ENCODE results near the gene ARHGAP6. TPM values are rescaled to one million over a fixed set of nuclear protein-coding genes. Genes with fewer than 3 reads are reported as not detected.

ARHGAP6 gene
- total and polyA plus RNA-seq, 2 donors (not counting 3 experiments of a cell fraction or from before 2014, with no cell fraction given) = 0.69 to 0.83 TPM

GRCh38 chrX:11655282-11656015, 10.3 kb downstream of the ARHGAP6 start:
- DNase-seq (ENCODE audit: low read depth, low spot score) (no peak), FAIRE-seq (no peak)
- H3K9me1 ChIP-seq (replicated peaks; ENCODE audit: control insufficient read depth, extremely low read depth, insufficient read depth, low read length) = no peaks in the 10 kb centered on the region
- H3K9me3 ChIP-seq (replicated peaks; ENCODE audit: control insufficient read depth, insufficient read depth, low read length) = no peaks in the 10 kb centered on the region
- BruUV-seq (replicated peaks) = no TSS peak
- H3K79me2 ChIP-seq (ENCODE audit: control insufficient read depth, insufficient read depth, low read length) = no peaks in the 10 kb centered on the region
- no peak overlapping the region for H3K9ac ChIP-seq (replicated peaks; ENCODE audit: extremely low read depth, insufficient read depth, low read length)
- no peaks in the 10 kb centered on the region for H3K4me1 ChIP-seq (ENCODE audit: control insufficient read depth, extremely low read depth, insufficient read depth, low read length)
- H3K4me2 ChIP-seq (ENCODE audit: insufficient read depth, low read length) = no peak overlapping the region
- dilution Hi-C loops (cut with MboI; ENCODE audit: extremely low pct_ligation_motif_present, low sequenced_read_pairs) (no loop called here), intact Hi-C loops (cut with micrococcal nuclease) (no loop called here)
- TF ChIP-seq, protein P1, sequence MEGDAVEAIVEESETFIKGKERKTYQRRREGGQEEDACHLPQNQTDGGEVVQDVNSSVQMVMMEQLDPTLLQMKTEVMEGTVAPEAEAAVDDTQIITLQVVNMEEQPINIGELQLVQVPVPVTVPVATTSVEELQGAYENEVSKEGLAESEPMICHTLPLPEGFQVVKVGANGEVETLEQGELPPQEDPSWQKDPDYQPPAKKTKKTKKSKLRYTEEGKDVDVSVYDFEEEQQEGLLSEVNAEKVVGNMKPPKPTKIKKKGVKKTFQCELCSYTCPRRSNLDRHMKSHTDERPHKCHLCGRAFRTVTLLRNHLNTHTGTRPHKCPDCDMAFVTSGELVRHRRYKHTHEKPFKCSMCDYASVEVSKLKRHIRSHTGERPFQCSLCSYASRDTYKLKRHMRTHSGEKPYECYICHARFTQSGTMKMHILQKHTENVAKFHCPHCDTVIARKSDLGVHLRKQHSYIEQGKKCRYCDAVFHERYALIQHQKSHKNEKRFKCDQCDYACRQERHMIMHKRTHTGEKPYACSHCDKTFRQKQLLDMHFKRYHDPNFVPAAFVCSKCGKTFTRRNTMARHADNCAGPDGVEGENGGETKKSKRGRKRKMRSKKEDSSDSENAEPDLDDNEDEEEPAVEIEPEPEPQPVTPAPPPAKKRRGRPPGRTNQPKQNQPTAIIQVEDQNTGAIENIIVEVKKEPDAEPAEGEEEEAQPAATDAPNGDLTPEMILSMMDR (IDR thresholded peaks at IDR 0.05; ENCODE audit: extremely low read depth in 1 of 2, insufficient read depth in 1 of 2, low read depth in 1 of 2, low read length in 2 of 2) = no peak
- no peak for TF ChIP-seq POLR2A (IDR thresholded peaks at IDR 0.05; ENCODE audit: low read depth, low read length)
- TF ChIP-seq POLR2AphosphoS5 (IDR thresholded peaks at IDR 0.05; ENCODE audit: insufficient read depth, low read depth, low read length) = no peak
- no peak for TF ChIP-seq FOS (IDR thresholded peaks at IDR 0.05; ENCODE audit: borderline replicate concordance, insufficient read depth, low read length)
- no peak for TF ChIP-seq MYC (IDR thresholded peaks at IDR 0.05; ENCODE audit: low read depth, low read length)
- no peak for TF ChIP-seq GATA2 (IDR thresholded peaks at IDR 0.05; ENCODE audit: insufficient read depth, insufficient read length, low read depth, low read length)
- no peak for TF ChIP-seq MAX (IDR thresholded peaks at IDR 0.05; ENCODE audit: insufficient read depth, insufficient read length)
- TF ChIP-seq EZH2 (IDR thresholded peaks at IDR 0.05; ENCODE audit: borderline replicate concordance, low read depth, low read length, severe bottlenecking) = no peak
- no peak overlapping the region for H3K27ac ChIP-seq (ENCODE audit: insufficient read depth, low read depth, low read length)
- H3K27me3 ChIP-seq (ENCODE audit: control insufficient read depth in 2 of 2, insufficient read depth in 2 of 2, low read length in 2 of 2) = no peaks in the 10 kb centered on the region
- ChIA-PET CTCF (no interaction called here), POLR2A (no interaction called here)
- no peak overlapping the region for H3K4me3 ChIP-seq (replicated peaks in 1 of 3; ENCODE audit: insufficient read depth in 1 of 3, low read depth in 1 of 3, low read length in 3 of 3)
- no peaks in the 10 kb centered on the region for H3K36me3 ChIP-seq (ENCODE audit: control insufficient read depth in 2 of 2, extremely low read depth in 1 of 2, insufficient read depth in 2 of 2, low read length in 2 of 2)
- H2AFZ ChIP-seq (ENCODE audit: low read depth, low read length) = no peak overlapping the region
- no peaks in the 10 kb centered on the region for H4K20me1 ChIP-seq (replicated peaks; ENCODE audit: control insufficient read depth, extremely low read depth, insufficient read depth, low read length)
